NCI-H510A (cell line): ENCODE results near the gene DARS2.
"Not testable (repeated sequence)": the region's sequence is repeated elsewhere in the genome, so short reads cannot be mapped to it uniquely, and the experiment has no call there.

Source experiments
- DNase-seq: peaks from one replicate; lab custom pipeline; 2025; lab: John Stamatoyannopoulos, UW

Gene DARS2

GRCh38 chr1:173862146-173862768 lies 37.8 kb downstream of the DARS2 start:
- DNase-seq, result not testable (repeated sequence)

DNA sequence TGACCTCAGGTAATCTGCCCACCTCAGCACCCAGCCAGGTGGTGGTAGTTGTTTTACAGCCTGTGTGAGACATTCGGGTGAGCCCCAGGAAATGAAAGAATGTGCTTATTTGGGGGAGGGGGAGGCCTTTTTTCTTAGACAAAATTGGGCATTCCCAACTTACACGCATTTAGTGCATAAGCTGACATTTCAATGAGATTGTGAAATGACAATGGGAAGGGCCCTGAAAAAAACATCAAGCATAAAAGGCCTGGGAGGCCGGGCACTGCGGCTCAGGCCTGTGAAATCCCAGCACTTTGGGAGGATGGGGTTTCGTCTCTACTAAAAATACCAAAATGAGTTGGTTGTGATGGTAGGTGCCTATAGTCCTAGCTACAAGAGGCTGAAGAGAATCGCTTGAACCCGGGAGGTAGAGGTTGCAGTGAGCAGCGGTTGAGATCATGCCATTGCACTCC lies 38.3 kb downstream of the DARS2 start:
- DNase-seq, result no peak

DNA sequence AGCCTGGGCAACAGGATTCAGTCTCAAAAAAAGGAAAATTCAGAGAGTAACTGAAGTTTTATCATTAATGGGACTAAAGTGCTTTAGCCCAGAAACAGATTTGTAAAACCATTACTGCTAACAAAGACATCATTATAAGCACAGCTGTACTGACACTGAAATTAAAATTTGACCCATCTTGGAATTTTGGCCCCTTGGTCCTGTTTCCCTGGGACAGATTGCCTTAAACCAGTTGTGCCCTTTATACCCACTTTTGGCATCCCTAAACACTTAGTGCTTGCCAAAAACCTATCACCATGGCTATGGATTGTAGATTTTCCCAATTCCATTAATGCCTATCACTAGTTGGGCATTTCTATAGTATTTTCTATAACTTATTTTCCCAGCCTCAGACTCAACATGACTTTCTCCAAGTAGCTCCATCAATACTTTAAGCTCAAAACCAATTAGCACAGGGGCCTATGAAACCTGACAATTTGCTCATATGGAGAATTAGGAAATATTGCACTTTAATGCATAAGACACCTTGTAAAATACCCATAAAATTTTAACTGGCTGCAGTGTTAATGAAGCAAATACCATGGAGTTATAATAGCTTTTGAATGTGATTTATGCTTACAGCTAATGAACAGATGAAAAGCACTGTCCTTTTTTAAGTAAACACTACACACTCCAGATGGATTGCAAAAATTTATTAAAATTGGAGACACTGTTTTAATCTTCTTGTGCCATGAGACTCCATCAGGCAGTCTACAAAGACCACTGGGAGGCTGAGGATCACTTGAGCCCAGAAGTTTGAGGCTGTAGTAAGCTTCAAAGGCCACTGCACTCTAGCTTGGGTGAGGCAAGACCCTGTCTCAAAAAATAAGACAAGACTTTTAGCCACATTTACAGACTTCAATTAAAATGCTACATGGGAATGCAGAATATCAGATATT lies 39.0 kb downstream of the DARS2 start:
- no peak for DNase-seq

DNA sequence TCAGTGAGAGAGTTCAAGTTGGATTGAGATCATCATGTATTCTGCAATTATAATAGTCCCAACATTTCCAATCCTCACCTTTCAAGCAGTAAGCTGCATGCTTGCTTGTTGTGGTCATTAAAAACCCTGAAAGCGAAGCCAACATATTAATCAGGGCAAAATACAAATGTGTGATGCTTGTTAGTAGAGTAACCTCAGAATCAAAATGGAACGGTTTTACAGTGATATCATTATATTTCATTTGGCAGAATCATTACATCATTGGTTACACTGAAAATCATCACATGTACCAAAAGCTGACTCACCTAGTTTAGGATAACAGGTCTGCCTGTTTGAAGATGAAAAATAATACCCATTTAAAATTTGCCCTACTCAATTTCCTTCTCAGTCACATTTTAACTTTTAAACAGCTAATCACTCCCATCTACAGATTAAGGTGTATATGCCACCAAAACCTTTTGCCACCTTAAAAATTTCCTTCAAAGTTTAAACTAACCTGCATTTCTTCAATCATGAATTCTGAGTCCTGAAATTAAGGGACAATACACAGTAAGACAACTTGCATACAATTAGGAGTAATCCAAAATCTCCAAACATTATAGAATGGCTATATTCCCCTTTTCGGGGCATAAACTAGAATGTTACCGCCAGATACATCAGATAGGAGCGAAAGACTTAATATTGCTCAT lies 39.9 kb downstream of the DARS2 start:
- DNase-seq, result no peak

GRCh38 chr1:173865468-173866164 lies 41.1 kb downstream of the DARS2 start:
- no peak for DNase-seq

DNA sequence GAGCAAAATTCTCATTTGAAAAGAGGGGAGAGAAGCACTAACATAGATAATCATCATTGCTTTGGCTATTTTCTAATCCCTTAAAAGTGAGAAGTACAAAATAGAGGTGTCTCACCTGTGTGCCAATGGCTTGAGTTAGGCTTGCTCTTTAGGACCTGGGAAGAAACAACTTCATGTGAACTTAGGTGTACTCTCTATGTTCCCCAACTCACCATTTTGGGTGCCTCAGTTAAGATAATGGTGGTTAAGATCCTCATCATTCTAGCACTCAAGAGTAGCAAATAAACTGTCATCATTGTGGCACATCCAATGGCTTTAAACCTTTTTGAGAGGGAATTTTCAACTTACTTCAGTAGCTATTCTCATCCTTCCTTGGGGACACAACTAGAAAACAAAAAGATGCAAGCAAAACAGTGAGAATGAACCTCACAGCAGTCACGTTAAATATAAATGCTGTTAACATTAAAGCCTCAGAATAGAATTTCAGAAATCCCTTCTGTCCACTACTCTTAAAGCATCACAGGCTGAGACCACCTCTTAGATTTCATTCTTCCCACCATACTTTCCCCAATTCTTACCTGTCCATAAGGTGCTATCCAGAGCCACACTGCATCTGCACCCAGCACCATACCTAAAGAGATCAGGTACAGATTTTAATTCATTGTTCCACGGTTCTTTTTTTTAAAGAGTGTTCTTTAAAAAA lies 42.1 kb downstream of the DARS2 start:
- DNase-seq, result no peak

GRCh38 chr1:173867141-173867752 lies 42.8 kb downstream of the DARS2 start:
- DNase-seq, result peak; percentile 16

DNA sequence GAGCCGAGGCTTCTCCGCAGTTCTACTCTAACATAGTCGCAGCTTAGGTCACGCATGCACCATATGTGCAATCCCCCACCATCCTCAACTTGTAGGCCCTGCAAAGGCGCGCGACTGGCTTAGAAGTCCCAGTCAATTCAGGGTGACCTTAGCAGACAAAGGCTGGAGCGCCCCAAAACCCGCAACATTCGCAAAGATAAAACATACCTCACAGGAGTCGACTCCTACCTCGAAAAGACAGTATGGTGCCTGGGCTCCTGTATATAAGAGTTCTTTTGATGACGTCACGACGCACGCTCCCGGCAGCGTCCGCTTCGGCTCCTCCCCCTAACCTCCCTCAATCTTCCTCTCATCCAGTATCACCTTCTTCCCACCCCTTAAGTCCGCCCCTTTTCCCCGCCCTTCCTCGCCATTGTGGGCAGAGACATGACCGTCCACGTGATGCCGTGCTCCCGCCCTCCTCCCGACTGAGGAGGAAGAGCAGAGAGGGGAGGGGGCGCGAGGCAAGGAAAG lies 43.3 kb downstream of the DARS2 start, which contains the start of gene GAS5:
Gene GAS5 (minus strand): TSS at position 237 of the 513 bp plus-strand sequence.
- DNase-seq, result peak; percentile 98

DNA sequence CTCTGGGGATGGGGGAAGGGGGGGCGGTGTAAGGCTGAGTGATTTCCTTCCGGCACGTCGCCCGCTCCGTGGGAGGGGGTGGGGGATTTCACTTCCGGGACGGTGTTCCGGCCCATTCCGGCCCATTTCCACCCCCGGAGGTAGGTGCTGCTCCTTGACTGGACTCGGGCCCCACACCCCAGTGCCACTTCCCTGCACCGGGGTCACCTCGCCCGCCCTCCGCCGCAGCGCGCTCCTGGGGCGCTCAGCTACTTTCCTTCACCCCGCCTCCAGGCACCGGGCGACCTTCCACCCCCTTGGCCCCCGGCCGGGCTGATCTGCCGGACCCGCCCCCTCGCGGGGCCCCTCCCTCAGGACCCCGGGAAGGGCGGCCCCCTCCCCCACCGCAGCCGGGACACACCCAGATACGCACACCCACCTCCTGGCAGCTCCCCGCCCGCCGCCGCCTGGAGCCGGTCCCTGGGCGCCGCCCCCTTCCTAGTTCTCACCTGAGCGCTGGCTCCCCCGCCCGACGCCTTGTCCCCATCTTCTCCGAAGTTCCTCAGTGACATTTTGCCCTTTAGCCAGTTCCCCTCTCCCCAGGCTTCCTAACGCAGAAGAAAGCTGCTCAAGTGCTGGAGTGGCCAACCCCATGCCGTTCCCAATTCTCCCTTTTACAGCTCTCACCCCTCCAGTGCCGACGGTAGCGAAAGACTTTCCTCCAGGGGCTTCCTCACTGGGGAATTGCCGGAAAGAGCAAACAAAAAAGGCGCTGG lies 44.0 kb downstream of the DARS2 start, which contains the start of gene ZBTB37:
Gene ZBTB37 (plus strand): TSS at position 115 of the 755 bp plus-strand sequence. CDS start 1,846 bp downstream, outside the sequence.
- DNase-seq, result peak; percentile 91

GRCh38 chr1:173869021-173869359 lies 44.5 kb downstream of the DARS2 start:
- DNase-seq, result no peak

DNA sequence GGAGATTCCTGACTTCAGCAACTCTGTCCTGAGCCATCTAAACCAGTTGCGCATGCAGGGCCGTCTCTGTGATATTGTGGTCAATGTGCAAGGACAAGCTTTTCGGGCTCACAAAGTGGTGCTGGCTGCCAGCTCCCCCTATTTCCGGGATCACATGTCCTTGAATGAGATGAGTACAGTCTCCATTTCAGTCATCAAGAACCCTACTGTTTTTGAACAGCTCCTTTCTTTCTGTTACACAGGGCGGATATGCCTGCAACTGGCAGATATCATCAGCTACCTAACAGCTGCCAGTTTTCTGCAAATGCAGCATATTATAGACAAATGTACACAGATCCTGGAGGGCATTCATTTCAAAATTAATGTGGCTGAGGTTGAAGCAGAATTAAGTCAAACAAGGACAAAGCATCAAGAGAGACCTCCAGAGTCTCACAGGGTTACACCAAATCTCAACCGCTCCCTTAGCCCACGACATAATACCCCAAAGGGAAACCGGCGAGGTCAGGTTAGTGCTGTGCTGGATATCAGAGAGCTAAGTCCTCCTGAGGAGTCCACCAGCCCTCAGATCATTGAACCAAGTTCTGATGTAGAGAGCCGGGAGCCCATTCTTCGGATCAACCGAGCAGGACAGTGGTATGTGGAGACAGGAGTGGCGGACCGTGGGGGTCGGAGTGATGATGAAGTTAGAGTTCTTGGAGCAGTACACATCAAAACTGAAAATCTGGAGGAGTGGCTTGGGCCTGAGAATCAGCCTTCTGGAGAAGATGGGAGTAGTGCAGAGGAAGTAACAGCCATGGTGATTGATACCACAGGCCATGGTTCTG lies 46.0 kb downstream of the DARS2 start:
- DNase-seq, result no peak

DNA sequence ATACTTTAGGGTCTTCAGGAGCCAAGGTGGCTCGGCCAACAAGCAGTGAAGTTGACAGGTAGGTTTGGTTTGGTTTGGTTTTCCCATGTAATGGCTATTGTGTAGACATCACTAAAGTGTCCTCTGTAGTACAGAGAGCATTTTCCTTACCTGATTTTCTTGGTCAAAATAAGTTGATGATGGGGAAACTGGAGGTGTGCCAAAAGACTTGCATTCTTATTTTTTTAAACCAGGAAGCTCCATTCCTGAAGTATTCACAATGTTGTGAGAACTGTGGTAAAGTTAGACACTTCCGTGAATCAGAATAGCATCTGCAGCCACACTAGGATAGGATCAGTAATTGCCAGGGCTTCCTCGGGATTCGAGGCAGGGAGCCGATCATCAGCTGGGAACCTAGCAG lies 46.6 kb downstream of the DARS2 start:
- DNase-seq, result no peak

GRCh38 chr1:173871500-173871899 lies 47.0 kb downstream of the DARS2 start:
- no peak for DNase-seq

- DNase-seq, result no peak
Observed at GRCh38 chr1:173876732-173877131, 52.3 kb downstream of the DARS2 start.

GRCh38 chr1:173878251-173878650 lies 53.8 kb downstream of the DARS2 start:
- DNase-seq, result no peak

DNA sequence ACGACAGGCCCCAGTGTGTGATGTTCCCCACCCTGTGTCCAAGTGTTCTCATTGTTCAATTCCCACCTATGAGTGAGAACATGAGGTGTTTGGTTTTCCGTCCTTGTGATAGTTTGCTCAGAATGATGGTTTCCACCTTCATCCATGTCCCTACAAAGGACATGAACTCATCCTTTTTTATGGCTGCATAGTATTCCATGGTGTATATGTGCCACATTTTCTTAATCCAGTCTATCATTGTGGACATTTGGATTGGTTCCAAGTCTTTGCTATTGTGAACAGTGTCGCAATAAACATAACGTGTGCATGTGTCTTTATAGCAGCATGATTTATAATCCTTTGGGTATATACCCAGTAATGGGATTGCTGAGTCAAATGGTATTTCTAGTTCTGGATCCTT lies 56.6 kb downstream of the DARS2 start:
- not testable (repeated sequence) for DNase-seq

DNA sequence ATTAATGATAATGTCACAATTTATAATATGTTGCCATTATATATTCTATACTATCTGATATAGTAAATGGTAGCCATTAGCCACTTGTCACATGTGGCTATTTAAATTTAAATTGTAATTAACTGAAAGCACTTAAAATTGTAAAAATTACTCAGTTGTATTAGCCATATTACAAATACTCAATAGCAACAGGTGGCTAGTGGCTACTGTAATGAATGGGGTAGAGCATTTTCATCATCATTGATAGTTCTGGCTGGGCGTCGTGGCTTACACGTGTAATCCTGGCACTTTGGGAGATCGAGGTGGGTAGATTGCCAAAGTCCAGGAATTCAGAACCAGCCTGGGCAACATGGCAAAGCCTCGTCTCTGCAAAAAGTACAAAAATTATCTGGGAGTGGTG lies 60.2 kb downstream of the DARS2 start:
- DNase-seq, result no peak

DNA sequence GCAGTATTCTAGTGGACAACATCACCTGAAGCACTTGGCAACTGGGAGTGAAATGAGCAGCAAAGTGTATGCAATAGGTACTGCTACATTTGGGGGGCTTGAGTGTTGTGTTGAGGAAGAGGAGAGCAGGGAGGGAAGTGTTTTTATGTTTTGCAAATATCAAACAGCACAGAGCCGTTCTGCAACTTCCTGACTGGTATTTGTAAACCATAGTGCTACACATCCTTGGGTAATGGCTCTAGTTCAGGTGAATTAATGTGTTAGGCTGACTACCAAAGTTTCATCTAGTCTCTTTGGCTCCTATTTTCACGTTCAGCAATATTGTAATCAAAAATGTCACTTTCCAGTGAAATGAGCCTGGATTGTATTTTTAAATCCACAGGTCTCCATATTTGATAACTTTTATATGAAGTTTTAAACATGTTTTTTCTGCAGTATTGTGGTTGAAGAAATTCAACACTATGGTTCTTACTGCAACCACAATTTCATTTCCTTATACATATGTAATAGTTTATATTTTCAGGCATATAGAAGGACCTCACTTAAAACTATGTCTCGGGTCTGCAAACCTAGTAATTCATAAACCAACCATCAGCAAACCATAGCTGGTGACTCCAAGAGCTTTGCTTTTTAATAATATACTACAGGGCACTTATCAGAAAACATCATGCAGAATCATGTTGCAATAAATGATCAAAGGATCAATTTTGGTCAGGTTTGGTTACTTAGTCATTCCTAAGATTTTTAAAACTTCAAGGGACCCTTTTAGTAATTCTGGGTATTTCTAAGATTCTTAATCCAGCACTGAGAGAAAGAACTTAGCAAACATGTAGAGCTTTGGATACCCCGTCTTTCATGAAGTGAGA lies 62.5 kb downstream of the DARS2 start:
- DNase-seq, result no peak
